Neural cell (in vitro differentiated cells): ENCODE data around the gene RHOBTB3.
"Not testable (repeated sequence)": the region's sequence is repeated elsewhere in the genome, so short reads cannot be mapped to it uniquely, and the experiment has no call there.

Experiments
- EP300 ChIP-seq: fragments of 450-650 bp; conservative IDR thresholded peaks from 2 replicates; pipeline ENCODE4 v1.6.1; 2014; ENCODE audit warnings: antibody characterized with exemption, mild to moderate bottlenecking, moderate library complexity; ENCODE audit not compliant: poor library complexity, severe bottlenecking
- EZH2 ChIP-seq: fragments of 200-600, 300-800 bp; shearing (Covaris generic), sonication (generic); IDR thresholded peaks from 2 replicates; pipeline ENCODE4 v1.6.1; 2014; ENCODE audit warnings: antibody characterized with exemption, low read length, borderline replicate concordance, mild to moderate bottlenecking; ENCODE audit not compliant: insufficient read depth, poor library complexity, severe bottlenecking
- MXI1 ChIP-seq: fragments of 450-650 bp; conservative IDR thresholded peaks from 2 replicates; pipeline ENCODE4 v1.6.1; 2014; ENCODE audit warnings: antibody characterized with exemption, mild to moderate bottlenecking; ENCODE audit not compliant: poor library complexity, severe bottlenecking
- POLR2AphosphoS5 ChIP-seq: IDR thresholded peaks from 2 replicates; pipeline ENCODE4 v1.6.1; 2012
- REST ChIP-seq: IDR thresholded peaks from 2 replicates; pipeline ENCODE4 v1.6.1; 2012; ENCODE audit warnings: borderline replicate concordance
- TAF1 ChIP-seq: IDR thresholded peaks from 2 replicates; pipeline ENCODE4 v1.6.1; 2012; ENCODE audit warnings: low read depth
- TF ChIP-seq, protein P1 (sequence below): fragments of 450-650 bp; IDR thresholded peaks from 2 replicates; pipeline ENCODE4 v1.5.1; 2014; ENCODE audit warnings: antibody characterized with exemption, mild to moderate bottlenecking, moderate library complexity; ENCODE audit not compliant: poor library complexity, severe bottlenecking

DNA sequence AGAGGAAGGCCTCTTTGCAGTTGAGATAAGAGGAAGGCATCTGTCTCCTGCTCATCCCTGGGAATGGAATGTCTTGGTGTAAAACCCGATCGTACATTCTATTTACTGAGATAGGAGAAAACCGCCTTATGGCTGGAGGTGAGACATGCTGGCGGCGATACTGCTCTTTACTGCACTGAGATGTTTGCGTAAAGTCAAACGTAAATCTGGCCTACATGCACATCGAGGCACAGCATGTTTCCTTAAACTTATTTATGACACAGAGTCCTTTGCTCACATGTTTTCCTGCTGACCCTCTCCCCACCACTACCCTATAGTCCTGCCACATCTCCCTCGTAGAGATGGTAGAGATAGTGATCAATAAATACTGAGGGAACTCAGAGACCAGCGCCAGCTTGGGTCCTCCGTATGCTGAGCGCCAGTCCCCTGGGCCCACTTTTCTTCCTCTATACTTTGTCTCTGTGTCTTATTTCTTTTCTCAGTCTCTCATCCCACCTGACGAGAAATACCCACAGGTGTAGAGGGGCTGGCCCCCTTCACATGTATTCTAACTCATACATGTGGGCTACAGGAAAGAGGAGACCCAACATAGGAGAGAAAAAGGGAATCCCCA lies 80.4 kb downstream of the RHOBTB3 start:
- TF ChIP-seq POLR2AphosphoS5, EP300, MXI1, REST, TAF1, EZH2: not testable (repeated sequence)
- TF ChIP-seq, protein P1, sequence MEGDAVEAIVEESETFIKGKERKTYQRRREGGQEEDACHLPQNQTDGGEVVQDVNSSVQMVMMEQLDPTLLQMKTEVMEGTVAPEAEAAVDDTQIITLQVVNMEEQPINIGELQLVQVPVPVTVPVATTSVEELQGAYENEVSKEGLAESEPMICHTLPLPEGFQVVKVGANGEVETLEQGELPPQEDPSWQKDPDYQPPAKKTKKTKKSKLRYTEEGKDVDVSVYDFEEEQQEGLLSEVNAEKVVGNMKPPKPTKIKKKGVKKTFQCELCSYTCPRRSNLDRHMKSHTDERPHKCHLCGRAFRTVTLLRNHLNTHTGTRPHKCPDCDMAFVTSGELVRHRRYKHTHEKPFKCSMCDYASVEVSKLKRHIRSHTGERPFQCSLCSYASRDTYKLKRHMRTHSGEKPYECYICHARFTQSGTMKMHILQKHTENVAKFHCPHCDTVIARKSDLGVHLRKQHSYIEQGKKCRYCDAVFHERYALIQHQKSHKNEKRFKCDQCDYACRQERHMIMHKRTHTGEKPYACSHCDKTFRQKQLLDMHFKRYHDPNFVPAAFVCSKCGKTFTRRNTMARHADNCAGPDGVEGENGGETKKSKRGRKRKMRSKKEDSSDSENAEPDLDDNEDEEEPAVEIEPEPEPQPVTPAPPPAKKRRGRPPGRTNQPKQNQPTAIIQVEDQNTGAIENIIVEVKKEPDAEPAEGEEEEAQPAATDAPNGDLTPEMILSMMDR: not testable (repeated sequence)
